ENCODE measurements around the gene HBM.
"Not testable (repeated sequence)": the region's sequence is repeated elsewhere in the genome, so short reads cannot be mapped to it uniquely, and the experiment has no call there.

Gene HBM

GRCh38 chr16:185213-185612, 19.4 kb downstream of the HBM start:
- no peak for DNase-seq (ENCODE audit: low spot score)

- DNase-seq (ENCODE audit: low spot score) = no peak
Observed at GRCh38 chr16:185691-186090, 19.9 kb downstream of the HBM start.

GRCh38 chr16:187330-187729, 21.6 kb downstream of the HBM start:
- no peak for DNase-seq (ENCODE audit: low spot score)

- DNase-seq (ENCODE audit: low spot score) = no peak
Observed at GRCh38 chr16:188674-189073, 22.9 kb downstream of the HBM start.

- DNase-seq (ENCODE audit: low spot score) = no peak
Observed at GRCh38 chr16:189604-190186, 23.9 kb downstream of the HBM start.

GRCh38 chr16:191831-192230, 26.1 kb downstream of the HBM start:
- DNase-seq (ENCODE audit: low spot score) = no peak

GRCh38 chr16:192686-193085, 26.9 kb downstream of the HBM start:
- DNase-seq (ENCODE audit: low spot score) = no peak

- no peak for DNase-seq (ENCODE audit: low spot score)
Observed at GRCh38 chr16:193441-193840, 27.7 kb downstream of the HBM start.

GRCh38 chr16:194516-194915, 28.7 kb downstream of the HBM start:
- DNase-seq (ENCODE audit: low spot score) = no peak

GRCh38 chr16:200388-200787, 34.6 kb downstream of the HBM start:
- DNase-seq (ENCODE audit: low spot score) = no peak

GRCh38 chr16:203246-203645, 37.5 kb downstream of the HBM start:
- no peak for DNase-seq (ENCODE audit: low spot score)

GRCh38 chr16:204046-204445, 38.3 kb downstream of the HBM start:
- DNase-seq (ENCODE audit: low spot score) = not testable (repeated sequence)

GRCh38 chr16:209359-209758, 43.6 kb downstream of the HBM start:
- DNase-seq (ENCODE audit: low spot score) = not testable (repeated sequence)

- DNase-seq (ENCODE audit: low spot score) = not testable (repeated sequence)
Observed at GRCh38 chr16:211631-212180, 45.9 kb downstream of the HBM start.

GRCh38 chr16:212999-213398, 47.2 kb downstream of the HBM start:
- no peak for DNase-seq (ENCODE audit: low spot score)
